HG03095 (cell line): ENCODE measurements around the gene HTT.

Source experiments
- ATAC-seq: cut with Tn5 transposase; IDR thresholded peaks from one replicate; pipeline ENCODE4 v1.9.1; 2021; ENCODE audit warnings: moderate library complexity; ENCODE audit not compliant: unreplicated experiment

HTT gene

GRCh38 chr4:3285558-3286334, 211.3 kb downstream of the HTT start:
- ATAC-seq, result peak; percentile 93

- ATAC-seq, result no peak
Measured at GRCh38 chr4:3286335-3287175, 212.1 kb downstream of the HTT start.

GRCh38 chr4:3287271-3287971, 212.9 kb downstream of the HTT start:
- no peak for ATAC-seq

DNA sequence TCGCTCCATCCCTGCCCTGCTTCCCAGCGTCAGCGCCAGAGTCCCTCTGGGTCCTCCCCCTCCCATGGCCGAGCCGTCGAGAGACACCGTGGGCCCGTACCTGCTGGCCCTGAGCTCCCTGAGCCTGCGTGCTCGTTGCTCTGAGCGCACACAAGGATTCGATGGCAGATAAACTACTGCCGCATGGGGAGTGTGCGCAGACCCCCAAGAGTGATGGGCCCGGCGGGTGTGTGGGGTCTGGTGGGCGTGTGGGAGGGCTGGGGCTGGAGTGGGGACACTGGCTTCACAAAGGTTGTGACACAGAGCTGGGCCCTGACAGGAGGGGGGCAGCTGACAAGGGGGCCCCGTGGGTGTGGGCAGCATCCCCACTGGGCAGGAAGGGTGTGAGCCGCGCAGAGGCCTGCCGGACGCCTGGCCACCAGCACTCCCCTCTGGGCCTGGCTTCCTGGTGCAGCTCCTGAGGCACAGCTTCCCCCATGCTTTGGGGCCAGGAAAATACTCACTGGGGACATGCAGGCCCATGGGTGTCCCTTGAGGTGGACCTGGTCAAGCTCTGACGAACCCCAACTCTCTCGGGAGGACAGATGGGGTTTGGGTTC, 213.6 kb downstream of the HTT start:
- ATAC-seq, result no peak

GRCh38 chr4:3288571-3289094, 214.2 kb downstream of the HTT start:
- ATAC-seq, result no peak

DNA sequence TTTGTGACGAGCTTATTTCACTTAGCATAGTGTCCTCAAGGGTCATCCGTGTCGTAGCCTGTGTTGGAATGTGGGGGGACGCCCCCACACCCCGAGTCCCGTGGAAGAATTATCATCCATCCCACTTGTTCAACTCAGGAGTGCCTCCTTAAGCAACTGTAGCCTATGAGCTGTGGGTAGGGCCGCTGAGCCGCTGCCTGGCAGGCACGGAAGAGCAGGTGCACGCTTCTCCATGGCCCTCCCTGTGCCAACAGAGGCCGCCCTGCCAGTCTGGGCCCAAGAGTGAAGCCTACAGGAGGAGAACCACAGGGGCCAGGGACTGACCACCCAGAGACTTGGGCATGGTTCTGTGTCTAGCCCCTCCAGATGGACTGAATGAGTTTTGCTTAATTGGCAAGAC, 216.0 kb downstream of the HTT start:
- no peak for ATAC-seq

DNA sequence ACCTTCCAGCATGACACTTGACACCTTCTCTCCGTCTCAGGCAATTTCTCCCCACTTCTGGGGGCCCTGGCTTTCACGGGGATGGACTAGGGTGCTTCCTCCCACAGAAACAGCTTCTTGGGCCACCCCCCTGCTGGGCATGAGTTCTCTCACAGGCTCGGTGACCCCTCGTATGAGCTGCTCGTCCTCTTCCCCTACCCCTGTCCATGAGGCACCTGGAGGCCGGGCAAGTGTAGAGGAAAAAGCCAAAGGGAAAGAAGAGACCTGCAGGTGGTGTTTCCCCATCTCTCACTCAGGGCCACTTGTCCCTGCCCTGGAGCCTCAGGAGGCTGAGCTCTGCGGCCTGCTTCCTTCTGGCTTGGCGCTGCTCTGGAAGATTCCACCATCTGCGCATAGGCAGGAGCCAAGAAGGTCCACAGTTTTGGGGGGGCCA, 216.4 kb downstream of the HTT start:
- no peak for ATAC-seq

DNA sequence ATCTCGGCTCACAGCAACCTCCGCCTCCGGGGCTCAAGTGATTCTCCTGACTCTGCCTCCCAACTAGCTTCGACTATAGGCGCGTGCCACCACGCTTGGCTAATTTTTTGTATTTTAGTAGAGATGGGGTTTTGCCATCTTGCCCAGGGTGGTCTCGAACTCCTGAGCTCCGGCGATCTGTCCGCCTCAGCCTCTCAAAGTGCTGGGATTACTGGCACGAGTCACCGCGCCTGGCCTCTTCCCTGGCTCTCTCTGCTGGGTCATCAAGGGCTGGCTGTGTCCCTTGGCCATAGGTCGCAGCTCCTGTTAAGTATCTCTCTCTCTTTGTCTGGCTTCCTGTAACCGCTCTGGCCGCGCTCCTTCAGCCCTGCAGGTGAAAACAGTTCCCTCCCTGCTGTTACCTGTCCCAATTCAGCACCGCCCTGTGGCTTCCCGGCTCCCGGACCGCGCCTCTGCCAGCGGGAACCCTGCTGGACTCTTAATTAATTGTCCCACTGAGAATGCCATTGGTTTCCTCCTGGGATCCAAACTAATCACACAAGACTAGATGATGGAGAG, 217.0 kb downstream of the HTT start:
- no peak for ATAC-seq

- peak; percentile 4 for ATAC-seq
Measured at GRCh38 chr4:3291969-3292570, 217.6 kb downstream of the HTT start.

DNA sequence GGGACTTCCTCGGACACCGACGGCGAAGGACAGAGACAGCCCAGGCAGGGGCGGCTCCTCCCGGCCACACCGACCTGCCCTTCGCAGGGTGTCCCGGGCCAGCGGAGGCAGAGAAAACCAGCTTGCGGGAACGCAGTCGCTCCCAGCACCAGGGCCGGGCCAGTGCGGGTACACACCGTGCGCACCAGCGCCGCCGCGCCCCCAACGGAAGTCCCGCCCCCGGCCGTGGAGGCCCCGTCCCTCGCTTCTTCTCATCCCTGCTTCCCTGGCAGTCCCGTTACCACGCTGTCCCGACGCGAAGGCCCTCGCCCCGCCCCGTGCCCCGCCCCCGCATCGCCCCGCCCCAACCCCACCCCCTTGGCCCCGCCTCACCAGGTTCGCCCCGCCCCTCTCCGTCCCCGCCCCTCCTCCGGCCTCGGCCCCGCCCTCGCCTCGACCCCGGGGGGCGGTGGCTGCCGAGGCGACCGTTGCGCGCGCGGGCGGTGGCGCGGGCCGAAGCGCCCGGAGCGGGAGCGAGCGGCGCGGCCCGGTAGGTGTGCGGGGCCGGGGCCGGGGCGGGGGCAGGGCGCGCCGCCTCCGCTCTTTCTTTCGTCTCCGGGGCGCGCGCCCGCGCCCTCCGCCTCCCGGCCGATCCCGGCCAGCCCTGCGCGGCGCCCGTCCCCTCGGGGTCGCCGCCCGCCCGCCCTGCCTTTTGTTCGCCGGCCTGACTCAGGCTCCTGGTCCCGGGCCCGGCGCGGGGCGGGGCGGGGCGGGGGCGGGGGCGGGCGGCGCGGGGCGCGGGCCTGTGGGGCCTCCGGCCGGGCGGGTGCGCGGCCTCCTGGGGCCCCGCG, 218.3 kb downstream of the HTT start, which contains the start of gene RGS12:
Gene RGS12 (plus strand): TSS at position 451 of the 830 bp plus-strand sequence. CDS start 23,150 bp downstream, outside the sequence.
- ATAC-seq, result peak; percentile 83
